Body of pancreas (tissue), 4 donors: ENCODE results near the gene IL1RAPL2.

Experiments
- CTCF ChIP-seq, 7 experiments: fragments of 450-650 bp in 4 of 7; fragments of 200-600 bp in 3 of 7; sonication (generic) in 3 of 7; IDR thresholded peaks; one replicate each; pipeline ENCODE4 v1.5.1; 2016 to 2019; ENCODE audit warnings: antibody characterized with exemption in 7 of 7
- POLR2A ChIP-seq, 3 donors: fragments of 450-650 bp; IDR thresholded peaks; one replicate each; pipeline ENCODE4 v1.6.1; 2016; ENCODE audit warnings: antibody characterized with exemption in 3 of 3, mild to moderate bottlenecking in 2 of 3

DNA sequence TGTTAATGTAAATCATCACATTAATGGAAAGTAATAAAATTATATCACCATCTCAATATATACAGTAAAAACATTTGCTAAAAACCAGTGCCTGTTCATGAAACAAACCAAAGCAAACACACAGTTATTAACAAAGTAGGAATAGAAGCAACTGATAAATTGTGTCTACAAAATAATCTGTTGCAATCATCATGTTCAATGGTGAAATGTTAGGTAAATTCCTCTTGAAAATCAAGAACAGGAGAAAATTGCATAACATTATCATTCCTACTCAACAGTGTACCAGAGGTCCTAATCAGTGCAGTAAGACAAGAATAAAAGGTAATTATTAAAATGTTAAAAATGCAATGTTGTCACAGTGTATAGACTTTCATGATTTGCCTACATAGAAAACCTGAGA lies 402.2 kb downstream of the IL1RAPL2 start:
- no peak for TF ChIP-seq CTCF (IDR thresholded peaks at IDR 0.05)
- no peak for TF ChIP-seq POLR2A (IDR thresholded peaks at IDR 0.05)
